Measurements from ENCODE around the gene CYP51A1. TPM values are rescaled to one million over a fixed set of nuclear protein-coding genes. Genes with fewer than 3 reads are reported as not detected.
"Not testable (repeated sequence)": the region's sequence is repeated elsewhere in the genome, so short reads cannot be mapped to it uniquely, and the experiment has no call there.

Gene CYP51A1
- total RNA-seq, result 17.6 TPM
- long read RNA-seq, transcript CYP51A1-201 (10 exons, 3,210 nt), result major isoform, 41 of 43 reads
- long read RNA-seq, partial matches to known transcripts, result 0 of 43 reads
- long read RNA-seq, other reads (novel, unspliced or antisense), result 0 of 43 reads

DNA sequence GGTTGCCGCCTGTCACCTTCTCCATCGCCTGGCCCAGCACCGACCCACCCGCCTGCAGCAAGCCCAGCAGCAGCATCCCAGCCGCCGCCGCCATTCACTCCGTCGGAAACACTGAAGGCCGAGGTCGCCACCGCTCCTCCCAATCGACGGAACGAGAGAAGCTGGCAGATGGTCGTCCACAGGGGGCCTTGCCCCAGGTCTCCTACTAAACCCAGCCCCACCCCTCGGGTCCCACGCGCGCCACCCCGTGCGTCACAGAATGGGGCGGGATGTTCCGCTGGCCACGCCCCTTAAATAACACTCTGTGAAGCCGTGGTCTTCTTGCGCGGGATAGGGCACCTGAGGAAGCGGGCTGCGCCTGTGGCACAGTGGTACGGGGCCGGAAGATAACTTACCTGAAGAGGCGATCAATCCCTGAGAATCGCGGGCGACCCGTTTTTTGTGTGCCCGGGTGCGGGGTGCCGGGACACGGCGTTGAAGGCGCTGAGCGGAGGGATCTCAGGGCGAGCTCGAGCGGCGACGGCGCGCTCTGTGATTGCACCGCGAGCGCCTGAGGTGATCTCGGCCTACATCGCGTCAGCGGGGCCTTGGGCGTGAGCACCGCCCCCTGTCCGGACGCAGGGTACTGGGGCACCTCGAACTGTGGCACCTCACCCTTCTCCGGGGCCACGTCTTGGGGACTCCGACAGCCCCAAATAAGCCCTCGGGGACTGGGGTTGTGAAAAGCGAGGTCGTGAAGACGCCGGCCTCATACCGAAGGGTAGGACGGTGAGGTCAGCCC is at the start of gene CYP51A1:
Gene CYP51A1, minus strand, starts transcription at position 207 of the 781 bp plus-strand sequence. Its CDS starts 113 bp downstream, at position 94.
- intact Hi-C loops (cut with micrococcal nuclease), result no loop called here
- ATAC-seq, result peak; percentile 98
- peak; percentile 95 for DNase-seq

DNA sequence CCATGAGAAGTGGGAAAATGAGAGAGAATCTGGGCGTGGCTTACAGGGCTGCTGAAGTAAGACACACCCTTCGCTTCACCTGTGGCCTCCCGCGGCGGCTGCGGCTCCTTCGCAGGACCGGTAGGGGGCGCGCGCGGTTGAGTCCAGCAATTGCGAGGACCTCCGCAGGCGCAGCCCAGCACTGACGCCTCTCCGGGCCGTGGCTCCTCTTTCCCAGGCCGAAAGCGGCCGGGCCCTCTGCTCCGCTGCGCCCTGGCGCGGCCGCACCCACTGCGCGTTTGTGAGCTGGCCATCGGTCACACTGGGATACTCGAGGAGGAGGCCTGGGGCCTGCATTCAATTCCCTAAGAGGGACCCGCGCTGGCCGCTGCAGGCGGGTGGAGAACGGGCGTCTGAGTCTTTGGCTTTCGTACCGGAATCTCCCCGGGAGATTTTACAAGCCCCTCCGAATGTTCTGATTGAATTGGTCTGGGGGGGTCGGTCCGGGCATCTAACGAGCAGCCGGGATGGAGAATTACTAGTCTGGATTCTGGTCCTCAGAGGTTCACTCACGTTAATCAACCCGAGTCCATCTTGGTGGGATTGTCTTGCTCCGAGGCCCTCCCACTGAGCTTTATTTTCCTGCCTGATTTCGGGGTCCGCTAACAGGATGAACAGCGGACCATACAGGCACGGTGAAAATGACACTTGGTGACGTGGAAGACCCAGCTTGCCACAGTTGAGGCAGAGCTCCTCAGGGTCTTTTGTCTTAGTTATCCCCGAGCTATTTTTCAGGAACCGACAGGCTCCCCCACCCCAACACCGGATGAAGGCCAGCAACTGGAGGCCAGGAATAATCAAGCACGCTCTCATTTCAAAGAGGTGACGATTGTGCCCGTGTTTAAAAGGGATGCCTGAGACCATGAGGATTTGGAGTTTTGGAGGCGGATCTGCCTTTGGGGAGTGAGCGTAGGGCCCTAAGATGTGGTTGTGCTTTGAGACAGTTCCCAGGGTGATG is 44.9 kb upstream of the CYP51A1 start, which contains the start of gene LRRD1:
Gene LRRD1, minus strand, starts transcription at position 215 of the 997 bp plus-strand sequence. CDS start 13,940 bp downstream, outside the sequence.
- ATAC-seq, result peak; percentile 99
- DNase-seq, result peak; percentile 92
- intact Hi-C loops (cut with micrococcal nuclease), result no loop called here

DNA sequence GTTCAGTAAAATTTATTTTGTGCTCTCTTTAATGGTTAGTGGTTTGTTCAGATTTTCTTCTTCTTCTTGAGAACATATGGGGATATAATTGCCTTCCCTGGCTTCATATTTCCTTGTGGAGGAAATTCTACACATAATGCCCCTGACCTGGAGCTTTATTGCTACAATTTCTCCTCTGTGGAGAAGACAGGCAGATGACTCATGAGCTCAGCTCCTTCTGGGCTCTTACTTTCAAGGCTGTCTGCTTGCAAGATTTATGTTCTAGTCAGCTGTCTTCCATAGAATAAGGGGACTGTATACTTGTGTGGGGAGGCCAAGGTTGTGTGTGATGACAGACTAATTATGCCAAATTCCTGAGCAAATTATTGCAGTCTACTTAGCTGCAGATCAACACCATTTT is 43.1 kb upstream of the CYP51A1 start:
- DNase-seq, result no peak
- no peak for ATAC-seq
- intact Hi-C loops (cut with micrococcal nuclease), result no loop called here

DNA sequence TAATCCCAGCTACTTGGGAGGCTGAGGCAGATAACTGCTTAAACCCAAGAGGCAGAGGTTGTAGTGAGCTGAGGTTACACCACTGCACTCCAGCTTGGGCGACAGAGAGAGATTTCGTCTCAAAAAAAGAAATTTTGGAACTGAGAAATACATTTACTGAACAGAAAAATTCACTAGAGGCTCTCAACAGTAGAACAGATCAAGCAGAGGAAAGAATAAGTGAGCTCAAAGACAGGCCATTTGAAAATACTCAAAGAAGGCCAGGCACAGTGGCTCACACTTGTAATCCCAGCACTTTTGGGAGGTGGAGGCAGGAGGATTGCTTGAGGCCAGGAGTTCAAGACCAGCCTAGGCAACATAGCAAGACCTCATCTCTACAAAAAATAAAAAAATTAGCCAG is 35.3 kb upstream of the CYP51A1 start:
- intact Hi-C loops (cut with micrococcal nuclease); ATAC-seq; DNase-seq: not testable (repeated sequence)

DNA sequence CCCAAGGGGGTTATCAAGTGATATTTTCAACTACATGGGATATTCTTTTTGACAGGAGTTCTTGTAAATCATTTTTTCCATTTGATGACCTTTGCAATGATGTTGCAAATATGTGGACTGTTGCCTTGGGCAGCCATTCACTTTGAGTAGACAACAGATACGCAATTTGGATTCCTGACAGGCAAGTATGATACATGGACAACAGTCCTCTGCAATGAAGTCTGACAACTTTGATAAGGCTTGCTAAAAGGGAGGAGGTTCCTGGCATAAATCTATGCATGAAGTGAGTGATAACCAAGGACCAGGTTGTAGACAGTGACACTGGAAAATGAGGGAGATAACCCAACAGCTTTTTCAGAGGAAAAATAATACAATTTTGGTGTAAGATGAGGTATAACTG is 27.0 kb upstream of the CYP51A1 start:
- ATAC-seq, result no peak
- DNase-seq, result no peak
- intact Hi-C loops (cut with micrococcal nuclease), result no loop called here

DNA sequence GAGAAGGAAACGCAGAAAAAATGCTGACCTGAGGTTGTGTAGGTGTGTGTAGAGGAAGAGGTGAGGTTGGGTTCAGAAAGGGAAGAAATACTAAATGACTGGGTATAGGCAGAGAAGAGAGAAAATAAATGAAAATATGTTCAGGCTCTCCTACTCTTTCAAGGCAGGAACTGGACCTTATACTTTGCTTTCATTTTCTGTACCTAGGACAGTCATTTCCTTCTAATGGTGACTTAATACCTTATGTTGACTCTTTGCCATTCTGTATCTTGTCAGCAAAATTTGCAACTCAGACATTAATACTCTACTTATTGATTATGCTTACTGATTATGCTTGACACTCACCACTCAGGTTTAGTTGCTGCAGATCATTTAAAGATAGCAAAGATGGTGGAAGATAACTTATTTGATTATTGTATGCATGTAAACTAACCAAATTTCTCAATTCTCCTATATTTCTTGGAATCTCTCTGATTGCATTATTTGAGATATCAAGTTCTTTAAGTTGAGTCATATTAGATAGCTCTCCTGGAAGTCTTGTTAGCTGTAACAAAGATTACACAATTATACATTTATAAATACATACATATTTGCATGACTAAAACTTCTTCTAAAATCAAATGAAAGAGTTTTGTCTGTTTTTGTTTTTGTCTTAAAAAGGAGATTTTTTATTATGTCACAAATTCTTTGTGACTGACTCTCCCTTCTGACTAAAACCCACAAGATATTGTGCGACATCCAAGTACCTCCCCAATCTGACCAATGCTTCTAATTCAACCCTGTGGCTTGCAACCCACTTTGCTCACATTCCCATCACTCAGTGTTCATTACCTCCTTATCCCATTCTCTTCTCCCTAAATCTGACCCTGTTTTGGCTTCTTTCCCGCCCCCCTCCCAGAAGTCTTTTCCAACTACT is 24.6 kb upstream of the CYP51A1 start:
- no peak for DNase-seq
- ATAC-seq, result no peak
- intact Hi-C loops (cut with micrococcal nuclease), result no loop called here

DNA sequence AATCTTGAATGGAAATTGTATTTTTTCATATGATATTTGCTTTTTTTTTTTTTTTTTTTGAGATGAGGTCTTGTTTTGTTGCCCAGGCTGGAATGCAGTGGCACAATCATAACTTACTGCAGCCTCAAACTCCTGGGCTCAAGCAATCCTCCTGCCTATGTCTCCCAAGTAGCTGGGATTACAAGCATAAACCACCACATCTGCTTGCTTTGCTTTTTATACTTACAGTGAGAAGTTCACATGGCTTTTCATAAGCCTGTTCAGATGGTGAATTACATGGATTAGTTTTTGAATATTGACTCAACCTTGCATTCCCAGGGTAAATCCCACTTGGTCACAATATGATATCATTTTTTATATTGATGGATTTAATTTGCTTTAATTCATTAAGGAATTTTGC is 22.7 kb upstream of the CYP51A1 start:
- DNase-seq (no peak), ATAC-seq (no peak)
- intact Hi-C loops (cut with micrococcal nuclease), result no loop called here

DNA sequence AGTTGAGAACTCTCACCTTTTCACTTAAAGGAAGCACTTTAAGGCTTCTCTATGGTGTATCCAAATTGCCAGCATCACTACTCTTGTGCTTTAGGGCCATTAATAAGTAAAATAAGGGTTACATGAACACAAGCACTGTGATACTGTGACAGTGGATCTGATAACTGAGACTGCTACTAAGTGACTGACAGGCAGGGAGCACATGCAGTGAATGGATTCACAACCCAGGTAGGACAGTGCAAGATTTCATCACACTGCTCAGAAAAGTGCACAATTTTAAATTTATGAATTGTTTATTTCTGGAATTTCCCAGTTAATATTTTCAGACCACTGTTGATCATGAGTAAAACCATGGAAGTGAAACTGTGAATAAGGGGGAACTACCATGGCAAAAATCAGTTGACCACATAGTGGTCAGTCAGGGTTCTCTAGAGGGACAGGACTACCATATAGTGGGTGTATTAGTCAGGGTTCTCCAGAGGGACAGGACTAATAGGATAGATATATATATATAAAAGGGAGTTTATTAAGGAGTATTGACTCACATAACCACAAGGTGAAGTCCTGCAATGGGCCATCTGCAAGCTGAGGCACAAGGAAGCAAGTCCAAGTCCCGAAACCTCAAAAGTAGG is 20.9 kb upstream of the CYP51A1 start:
- DNase-seq (no peak), ATAC-seq (no peak)
- intact Hi-C loops (cut with micrococcal nuclease), result no loop called here

DNA sequence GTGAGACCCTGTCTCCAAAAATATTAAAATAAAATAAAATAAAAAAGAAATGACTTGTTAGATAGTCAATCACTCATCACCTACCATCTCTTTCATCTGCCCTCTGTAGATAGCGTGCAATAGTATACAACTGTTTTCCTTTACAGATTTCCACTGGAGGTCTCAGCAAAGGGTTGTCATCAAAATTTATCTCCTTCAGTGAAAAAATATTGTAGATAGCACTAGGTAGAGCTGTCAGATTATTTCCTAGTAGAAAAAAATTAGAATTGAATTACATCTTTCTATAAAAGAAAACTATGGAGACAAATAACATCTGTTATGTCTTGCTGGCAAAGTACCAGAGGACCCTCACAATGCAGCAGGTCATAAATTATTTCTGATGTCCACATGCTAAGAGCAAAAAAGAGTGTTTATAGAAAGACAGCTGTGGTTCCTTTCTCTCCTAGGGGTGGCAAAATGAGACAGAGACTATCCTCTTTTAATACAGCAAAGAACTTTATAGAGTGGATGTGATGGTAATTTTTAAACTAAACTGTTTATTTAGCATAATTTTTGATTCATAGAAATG is 16.3 kb upstream of the CYP51A1 start:
- no peak for ATAC-seq
- intact Hi-C loops (cut with micrococcal nuclease), result no loop called here
- no peak for DNase-seq

DNA sequence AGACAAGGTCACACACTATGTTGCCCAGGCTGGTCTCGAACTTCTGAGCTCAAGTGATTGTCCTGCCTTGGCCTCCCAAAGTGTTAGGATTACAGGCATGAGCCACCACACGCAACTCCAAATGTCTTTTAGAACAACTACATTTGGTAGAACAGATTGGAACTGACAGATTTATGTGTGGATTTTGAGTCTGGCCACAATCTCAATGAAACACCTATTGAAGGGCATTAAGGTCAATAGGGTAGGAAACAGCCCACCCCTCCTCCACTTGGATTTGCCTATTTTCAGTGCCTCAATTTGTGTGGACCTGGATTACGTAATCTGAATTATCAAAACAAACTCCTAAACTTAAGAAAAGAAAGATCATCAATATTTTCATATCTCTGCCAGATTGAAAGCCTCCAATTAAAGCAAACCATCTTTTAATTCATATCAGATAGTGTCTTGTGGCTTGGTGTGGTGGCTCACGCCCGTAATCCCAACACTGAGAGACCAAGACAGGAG is 15.5 kb upstream of the CYP51A1 start:
- no peak for ATAC-seq
- no peak for DNase-seq
- intact Hi-C loops (cut with micrococcal nuclease), result no loop called here

DNA sequence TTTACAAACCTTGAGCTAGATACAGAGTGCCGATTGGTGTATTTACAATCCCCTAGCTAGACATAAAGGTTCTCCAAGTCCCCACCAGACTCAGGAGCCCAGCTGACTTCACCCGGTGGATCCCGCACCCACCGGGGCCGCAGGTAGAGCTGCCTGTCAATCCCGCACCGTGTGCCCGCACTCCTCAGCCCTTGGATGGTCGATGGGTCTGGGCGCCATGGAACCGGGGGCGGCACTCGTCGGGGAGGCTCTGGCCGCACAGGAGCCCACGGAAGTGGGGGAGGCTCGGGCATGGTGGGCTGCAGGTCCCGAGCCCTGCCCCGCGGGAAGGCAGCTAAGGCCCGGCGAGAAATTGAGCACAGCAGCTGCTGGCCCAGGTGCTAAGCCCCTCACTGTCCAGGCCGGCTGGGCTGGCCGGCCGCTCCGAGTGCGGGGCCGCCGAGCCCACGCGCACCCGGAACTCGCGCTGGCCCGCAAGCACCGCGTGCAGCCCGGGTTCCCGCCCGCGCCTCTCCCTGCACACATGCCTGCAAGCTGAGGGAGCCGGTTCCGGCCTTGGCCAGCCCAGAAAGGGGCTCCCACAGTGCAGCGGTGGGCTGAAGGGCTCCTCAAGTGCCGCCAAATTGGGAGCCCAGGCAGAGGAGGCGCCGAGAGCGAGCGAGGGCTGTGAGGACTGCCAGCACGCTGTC is 9.1 kb upstream of the CYP51A1 start:
- intact Hi-C loops (cut with micrococcal nuclease); DNase-seq; ATAC-seq: not testable (repeated sequence)

DNA sequence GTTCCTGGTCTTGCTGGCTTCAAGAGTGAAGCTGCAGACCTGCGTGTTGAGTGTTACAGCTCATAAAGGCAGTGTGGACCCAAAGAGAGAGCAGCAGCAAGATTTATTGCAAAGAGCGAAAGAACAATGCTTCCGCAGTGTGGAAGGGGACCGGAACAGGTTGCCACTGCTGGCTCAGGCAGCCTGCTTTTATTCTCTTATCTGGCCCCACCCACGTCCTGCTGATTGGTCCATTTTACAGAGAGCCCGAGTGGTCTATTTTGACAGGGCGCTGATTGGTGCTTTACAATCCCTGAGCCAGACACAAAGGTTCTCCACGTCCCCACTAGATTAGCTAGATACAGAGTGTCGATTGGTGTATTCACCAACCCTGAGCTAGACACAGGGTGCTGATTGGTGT is 8.5 kb upstream of the CYP51A1 start:
- DNase-seq; intact Hi-C loops (cut with micrococcal nuclease); ATAC-seq: not testable (repeated sequence)

DNA sequence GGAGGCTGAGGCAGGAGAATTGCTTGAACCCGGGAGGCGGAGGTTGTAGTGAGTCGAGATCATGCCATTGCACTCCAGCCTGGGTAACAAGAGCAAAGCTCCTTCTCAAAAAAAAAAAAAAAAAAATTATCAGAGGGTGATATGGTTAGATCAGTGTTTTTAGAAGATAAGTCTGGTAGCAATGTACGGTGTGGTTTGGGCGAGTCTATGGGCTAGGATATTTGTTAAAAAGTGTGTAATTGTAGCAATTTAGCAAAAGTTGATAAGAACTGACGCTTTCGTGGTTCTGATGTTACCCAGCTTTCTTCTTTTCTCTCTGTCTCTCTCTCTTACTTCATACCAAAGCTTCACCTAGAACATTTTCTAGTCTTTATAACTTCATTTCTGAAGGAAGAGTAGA is 6.9 kb upstream of the CYP51A1 start:
- intact Hi-C loops (cut with micrococcal nuclease), result no loop called here
- ATAC-seq (no peak), DNase-seq (no peak)

DNA sequence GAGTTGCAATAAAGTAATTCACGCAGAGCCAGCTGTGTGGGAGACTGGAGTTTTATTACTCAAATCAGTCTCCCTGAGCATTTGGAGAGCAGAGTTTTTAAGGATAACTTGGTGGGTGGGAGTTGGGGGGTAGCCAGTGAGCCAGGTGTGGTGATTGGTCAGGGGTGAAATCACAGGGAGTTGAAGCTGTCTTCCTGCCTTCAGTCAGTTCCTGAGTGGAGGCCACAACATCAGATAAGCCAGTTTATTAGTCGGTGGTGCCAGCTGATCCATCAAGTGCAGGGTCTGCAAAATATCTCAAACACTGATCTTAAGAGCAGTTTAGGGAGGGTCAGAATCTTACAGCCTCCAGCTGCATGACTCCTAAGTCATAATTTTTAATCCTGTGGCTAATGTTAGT is 3.3 kb upstream of the CYP51A1 start:
- ATAC-seq (no peak), DNase-seq (no peak)
- intact Hi-C loops (cut with micrococcal nuclease), result no loop called here

DNA sequence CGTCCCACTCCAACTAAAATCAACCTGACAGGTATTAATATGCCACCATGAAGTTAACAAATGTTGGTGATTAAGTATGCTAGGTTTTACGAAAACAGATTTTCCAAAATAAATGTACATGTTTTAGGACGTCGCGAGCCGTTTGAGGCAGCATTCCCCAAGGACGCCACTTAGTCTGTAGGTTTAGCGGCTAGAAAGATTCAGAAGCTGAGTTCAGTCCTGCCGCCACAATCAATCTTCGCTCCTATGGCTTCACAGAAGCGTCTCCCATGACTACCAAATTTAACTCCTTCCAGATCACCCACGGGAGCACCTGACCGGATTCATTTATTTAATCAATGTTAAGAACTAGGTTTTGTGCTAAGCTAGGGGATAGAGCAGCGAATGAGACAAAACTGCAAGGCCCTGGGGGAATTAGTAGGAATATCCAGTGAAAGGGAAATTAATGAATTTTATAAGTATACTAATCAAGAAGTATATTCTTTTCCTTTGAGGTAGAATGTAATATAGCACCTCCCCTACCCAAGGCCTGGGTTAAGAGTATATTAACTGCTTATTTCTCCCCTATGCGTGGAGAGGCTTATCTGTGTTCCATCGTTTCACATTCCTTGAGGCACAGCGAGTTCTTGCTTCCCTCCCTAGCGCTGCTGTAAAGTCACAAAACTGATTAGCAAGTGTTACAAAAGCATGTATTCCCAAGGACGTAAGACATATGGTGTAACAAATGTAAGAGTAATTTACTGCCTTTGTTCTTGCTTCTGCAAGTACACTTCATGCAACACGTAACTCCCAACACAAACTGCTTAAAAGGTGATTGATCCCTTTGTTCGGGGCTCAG is 994 bp upstream of the CYP51A1 start:
- DNase-seq, result no peak
- no peak for ATAC-seq
- intact Hi-C loops (cut with micrococcal nuclease), result no loop called here

DNA sequence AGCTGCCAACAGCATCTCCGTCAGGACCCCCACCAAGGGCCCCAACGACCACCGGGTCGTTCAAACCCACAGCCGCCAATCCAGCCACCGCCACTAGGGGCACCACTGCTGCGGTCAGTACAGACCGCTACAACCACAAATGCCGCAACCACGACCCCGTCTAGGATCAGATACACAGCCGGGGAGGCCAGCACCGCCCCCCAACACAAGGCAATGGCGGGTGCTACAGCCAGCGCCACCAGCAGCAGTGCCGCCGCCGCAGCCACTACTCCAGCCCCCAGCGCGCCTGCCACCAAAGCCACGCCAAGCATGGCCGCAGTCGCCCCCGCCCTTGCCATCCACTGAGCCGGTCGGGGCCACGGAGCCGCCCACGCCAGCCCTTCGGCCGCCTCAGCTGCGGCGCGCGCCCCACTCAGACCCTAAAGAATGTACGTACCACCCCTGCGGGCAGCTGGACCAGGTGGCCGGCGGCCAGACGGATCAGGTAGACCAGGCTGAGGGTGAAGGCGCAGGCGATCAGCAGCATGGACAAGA is 473 bp downstream of the CYP51A1 start:
- intact Hi-C loops (cut with micrococcal nuclease), result no loop called here

More for the DNA sequence above, 473 bp downstream of the CYP51A1 start:
- ATAC-seq (peak; percentile 63), DNase-seq (peak; percentile 81)

Measured in left ventricle myocardium superior (tissue), 1 donor.